H1 (cell line): ENCODE measurements around the gene PBX1. TPM values are rescaled to one million over a fixed set of nuclear protein-coding genes. Genes with fewer than 3 reads are reported as not detected.

Source experiments
- CTCF ChIA-PET: fragments of 300-600 bp; sonication (Branson Sonifier 250); formaldehyde crosslinking; loops from one replicate; lab custom pipeline; 2021; ENCODE audit not compliant: partially characterized antibody; lab: Charles Lee
- POLR2A ChIA-PET: fragments of 300-600 bp; sonication (Branson Sonifier 250); formaldehyde crosslinking; loops from one replicate; lab custom pipeline; 2021; ENCODE audit warnings: inconsistent platforms; ENCODE audit not compliant: partially characterized antibody; lab: Charles Lee
- DNase-seq, 2 experiments: peaks; one replicate each; pipeline versions ENCODE4 v3.0.0 to v3.0.0-alpha.2; 2010 to 2022; ENCODE audit warnings: low spot score in 2 of 2, low read depth in 1 of 2, mixed read lengths in 1 of 2
- FAIRE-seq: peaks from 2 replicates; lab custom pipeline; 2011; peaks lifted over from hg19 to GRCh38; lab: Jason Lieb, UNC
- H2AFZ ChIP-seq: 2 replicates; pipeline ENCODE4 v1.8.1; 2012; ENCODE audit warnings: low read length, inconsistent platforms
- H2AK5ac ChIP-seq: 2 replicates; pipeline ENCODE4 v1.6.1; 2013; ENCODE audit warnings: low read depth, low read length
- H2BK120ac ChIP-seq: replicated peaks from 2 replicates; pipeline ENCODE3; 2013; ENCODE audit warnings: low read depth, low read length, inconsistent platforms
- H2BK12ac ChIP-seq: 2 replicates; pipeline ENCODE4 v1.6.1; 2013; ENCODE audit warnings: low read depth, low read length
- H2BK15ac ChIP-seq: 2 replicates; pipeline ENCODE4 v1.6.1; 2013; ENCODE audit warnings: low read length
- H2BK20ac ChIP-seq: 2 replicates; pipeline ENCODE4 v1.6.1; 2013; ENCODE audit warnings: low read length
- H2BK5ac ChIP-seq: 2 replicates; pipeline ENCODE4 v1.6.1; 2013; ENCODE audit warnings: low read depth, low read length
- H3K14ac ChIP-seq: 2 replicates; pipeline ENCODE4 v1.6.1; 2013; ENCODE audit warnings: inconsistent platforms; ENCODE audit not compliant: insufficient read length
- H3K18ac ChIP-seq: 2 replicates; pipeline ENCODE4 v1.6.1; 2013; ENCODE audit warnings: low read length; ENCODE audit errors: extremely low read depth
- H3K23ac ChIP-seq: 2 replicates; pipeline ENCODE4 v1.6.1; 2013; ENCODE audit warnings: inconsistent platforms; ENCODE audit not compliant: insufficient read length
- H3K23me2 ChIP-seq: 2 replicates; pipeline ENCODE4 v1.6.1; 2013; ENCODE audit warnings: low read depth, low read length
- H3K27ac ChIP-seq: 2 replicates; pipeline ENCODE4 v1.6.1; 2011; ENCODE audit warnings: low read depth, low read length, inconsistent platforms
- H3K27me3 ChIP-seq, 4 experiments: replicated peaks in 1 of 4; 1 replicate in 1 of 4; 2 replicates in 3 of 4; pipeline versions ENCODE4 v1.6.1 to v1.8.1; 2011 to 2013; ENCODE audit warnings: low read length in 3 of 4, mild to moderate bottlenecking in 3 of 4, inconsistent platforms in 2 of 4, mixed read lengths in 2 of 4, moderate library complexity in 1 of 4; ENCODE audit not compliant: control insufficient read depth in 3 of 4, insufficient read depth in 3 of 4; ENCODE audit errors: extremely low read depth in 1 of 4
- H3K36me3 ChIP-seq, 4 experiments: 2 replicates each; pipeline versions ENCODE4 v1.6.1 to v1.8.1; 2011 to 2013; ENCODE audit warnings: mild to moderate bottlenecking in 4 of 4, low read length in 3 of 4, moderate library complexity in 2 of 4, control low read depth in 1 of 4, inconsistent platforms in 1 of 4; ENCODE audit not compliant: insufficient read depth in 4 of 4, control insufficient read depth in 2 of 4
- H3K4ac ChIP-seq: replicated peaks from 2 replicates; pipeline ENCODE3; 2013; ENCODE audit warnings: low read length, low read depth, mixed read lengths, inconsistent platforms; ENCODE audit not compliant: insufficient read length
- H3K4me1 ChIP-seq, 4 experiments: replicated peaks in 1 of 4; 1 replicate in 1 of 4; 2 replicates in 3 of 4; pipeline versions ENCODE4 v1.6.1 to v1.8.1; 2011 to 2013; ENCODE audit warnings: low read length in 3 of 4, inconsistent platforms in 2 of 4, mixed read lengths in 1 of 4; ENCODE audit not compliant: insufficient read depth in 4 of 4, control insufficient read depth in 3 of 4
- H3K4me2 ChIP-seq, 2 experiments: 2 replicates each; pipeline versions ENCODE4 v1.6.1 to v1.8.1; 2011 to 2013; ENCODE audit warnings: low read depth in 2 of 2, low read length in 2 of 2, control low read depth in 1 of 2, inconsistent platforms in 1 of 2, mild to moderate bottlenecking in 1 of 2; ENCODE audit not compliant: insufficient read depth in 1 of 2
- H3K4me3 ChIP-seq, 4 experiments: fragments of 200-600, 300-600 bp in 1 of 4; sonication (generic), shearing (Covaris generic), sonication (Bioruptor Twin) in 1 of 4; 2 replicates each; pipeline versions ENCODE4 v1.5.1 to v1.8.1; 2011 to 2016; ENCODE audit warnings: low read length in 4 of 4, low read depth in 3 of 4, control low read depth in 2 of 4, inconsistent platforms in 2 of 4, mild to moderate bottlenecking in 2 of 4, mixed read lengths in 1 of 4, moderate library complexity in 1 of 4; ENCODE audit not compliant: insufficient read depth in 2 of 4; ENCODE audit errors: extremely low read depth in 1 of 4
- H3K56ac ChIP-seq: replicated peaks from 2 replicates; pipeline ENCODE3; 2013; ENCODE audit warnings: low read depth, mild to moderate bottlenecking, mixed read lengths, low read length, inconsistent platforms; ENCODE audit not compliant: insufficient read length
- H3K79me1 ChIP-seq: 2 replicates; pipeline ENCODE4 v1.6.1; 2013; ENCODE audit warnings: low read depth, low read length, control low read depth
- H3K79me2 ChIP-seq, 2 experiments: 2 replicates each; pipeline versions ENCODE4 v1.6.1 to v1.8.1; 2012 to 2013; ENCODE audit warnings: low read length in 2 of 2, mild to moderate bottlenecking in 2 of 2, inconsistent platforms in 1 of 2; ENCODE audit not compliant: insufficient read depth in 2 of 2, control insufficient read depth in 1 of 2
- H3K9ac ChIP-seq, 4 experiments: replicated peaks in 1 of 4; 1 replicate in 1 of 4; 2 replicates in 3 of 4; pipeline versions ENCODE4 v1.6.1 to v1.8.1; 2011 to 2013; ENCODE audit warnings: low read depth in 3 of 4, low read length in 3 of 4, control low read depth in 2 of 4, mild to moderate bottlenecking in 2 of 4, moderate library complexity in 2 of 4, inconsistent platforms in 1 of 4; ENCODE audit errors: extremely low read depth in 1 of 4
- H3K9me3 ChIP-seq, 2 experiments: 2 replicates each; pipeline versions ENCODE4 v1.6.1 to v1.8.1; 2012 to 2013; ENCODE audit warnings: mild to moderate bottlenecking in 2 of 2, moderate library complexity in 2 of 2, control low read depth in 1 of 2, inconsistent platforms in 1 of 2, low read depth in 1 of 2, low read length in 1 of 2, mixed read lengths in 1 of 2; ENCODE audit not compliant: insufficient read depth in 2 of 2
- H4K20me1 ChIP-seq, 2 experiments: replicated peaks in 1 of 2; 2 replicates each; pipeline versions ENCODE3 to v1.8.1; 2011 to 2013; ENCODE audit warnings: inconsistent platforms in 2 of 2, low read length in 2 of 2, mild to moderate bottlenecking in 1 of 2; ENCODE audit not compliant: insufficient read depth in 2 of 2, control insufficient read depth in 1 of 2
- H4K5ac ChIP-seq: 2 replicates; pipeline ENCODE4 v1.6.1; 2013; ENCODE audit warnings: low read length, low read depth, mixed read lengths, inconsistent platforms; ENCODE audit not compliant: insufficient read length
- H4K8ac ChIP-seq: 2 replicates; pipeline ENCODE4 v1.8.0; 2013; ENCODE audit warnings: mild to moderate bottlenecking, moderate library complexity, low read length, inconsistent platforms; ENCODE audit not compliant: insufficient read depth; ENCODE audit errors: extremely low read depth
- H4K91ac ChIP-seq: replicated peaks from 2 replicates; pipeline ENCODE3; 2013; ENCODE audit warnings: low read length, mixed read lengths, inconsistent platforms; ENCODE audit not compliant: insufficient read length
- CEBPB ChIP-seq: IDR thresholded peaks from 2 replicates; pipeline ENCODE4 v1.6.1; 2012; ENCODE audit warnings: low read depth, low read length
- EZH2 ChIP-seq: fragments of 200-600 bp; sonication (generic); IDR thresholded peaks from 2 replicates; pipeline ENCODE4 v1.7.1; 2012; ENCODE audit warnings: low read depth, mild to moderate bottlenecking, moderate library complexity, low read length, inconsistent platforms; ENCODE audit not compliant: severe bottlenecking
- WGBS, 2 experiments: shearing (Covaris generic) in 1 of 2; methylation state at CpG; one replicate each; pipeline versions ENCODE4 v1.1.6 to v1.1.7; 2013 to 2015; ENCODE audit warnings: low lambda C conversion rate in 2 of 2, mixed read lengths in 2 of 2, inconsistent platforms in 1 of 2, low coverage in 1 of 2, missing lambda C conversion rate in 1 of 2; ENCODE audit not compliant: insufficient replicate concordance in 2 of 2, insufficient coverage in 1 of 2, insufficient read length in 1 of 2; ENCODE audit errors: extremely low coverage in 1 of 2, missing lambda C conversion rate in 1 of 2; 5-methylcytosine and 5-hydroxymethylcytosine counted together
- polyA plus RNA-seq, 7 experiments: library from polyadenylated mRNA; depleted of rRNA in 3 of 7; stranded (reverse) in 5 of 7; unstranded in 2 of 7; fragments of >200 nt in 5 of 7; fragments of 200-250 nt in 2 of 7; gene quantifications; 1 replicate in 5 of 7; 2 replicates in 1 of 7; 4 replicates in 1 of 7; pipeline versions ENCODE4 v1.2.1 to v1.2.3, GENCODE V29; 2011 to 2013; ENCODE audit warnings: missing spikeins in 2 of 7, mixed read lengths in 2 of 7
- total RNA-seq: library from RNA; stranded (reverse); fragmentation: NEBNext Ultra II Directional; extraction: Animal tissue kit (Norgen Biotek cat#: 25700); gene quantifications from 2 replicates; pipeline ENCODE4 v1.2.1, GENCODE V29; 2021
- TF ChIP-seq, protein P1 (sequence below): IDR thresholded peaks from 2 replicates; pipeline ENCODE4 v1.6.1; 2011; ENCODE audit warnings: low read length, improper control_type of control experiment

PBX1 gene
- total and polyA plus RNA-seq, 2 of the 8 experiments (the other 6 are each of a cell fraction or from before 2014, with no cell fraction given): 87.4 to 124 TPM

- no peak overlapping the region for H4K8ac ChIP-seq
- 89% methylated on average over 7 of the region's 7 CpGs; no CpG with 5 or more reads in 1 of the 2 experiments for WGBS, 2 experiments
- no peak overlapping the region for H2AK5ac ChIP-seq
- no peak overlapping the region for H2BK120ac ChIP-seq
- peaks cover 5 to 17% (median 12%) of the 10 kb centered on the region in 4 experiments for H3K4me1 ChIP-seq
- no peak overlapping the region for H3K9ac ChIP-seq
- H3K56ac ChIP-seq: no peak overlapping the region
- no peak overlapping the region for H3K27ac ChIP-seq
- no peak overlapping the region for H3K4me2 ChIP-seq
- H2BK15ac ChIP-seq: no peak overlapping the region
- TF ChIP-seq, protein P1, sequence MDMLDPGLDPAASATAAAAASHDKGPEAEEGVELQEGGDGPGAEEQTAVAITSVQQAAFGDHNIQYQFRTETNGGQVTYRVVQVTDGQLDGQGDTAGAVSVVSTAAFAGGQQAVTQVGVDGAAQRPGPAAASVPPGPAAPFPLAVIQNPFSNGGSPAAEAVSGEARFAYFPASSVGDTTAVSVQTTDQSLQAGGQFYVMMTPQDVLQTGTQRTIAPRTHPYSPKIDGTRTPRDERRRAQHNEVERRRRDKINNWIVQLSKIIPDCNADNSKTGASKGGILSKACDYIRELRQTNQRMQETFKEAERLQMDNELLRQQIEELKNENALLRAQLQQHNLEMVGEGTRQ: no peak
- TF ChIP-seq CEBPB (no peak), EZH2 (no peak)
- no peak overlapping the region for H4K5ac ChIP-seq
- H4K20me1 ChIP-seq: peaks cover 2 to 12% of the 10 kb centered on the region in 2 experiments
- H3K14ac ChIP-seq: no peak overlapping the region
- no peaks in the 10 kb centered on the region for H3K9me3 ChIP-seq
- H3K36me3 ChIP-seq: no peaks in the 10 kb centered on the region
- POLR2A ChIA-PET: interaction anchor here (1.0 to 1.1 kb wide), 2 partner anchors 9 to 15 kb away, joined by 3 to 4 read pairs; no protein-coding TSS in a partner anchor
- H2BK20ac ChIP-seq: no peak overlapping the region
- H3K4ac ChIP-seq: no peak overlapping the region
- H4K91ac ChIP-seq: no peak overlapping the region
- peaks cover 11% of the 10 kb centered on the region; the same call in 1 of the 2 replicates for H3K79me1 ChIP-seq
- H3K23me2 ChIP-seq: no peaks in the 10 kb centered on the region; the same call in 1 of the 2 replicates
- H3K23ac ChIP-seq: no peak overlapping the region
- no peak for DNase-seq
- H2BK12ac ChIP-seq: no peak overlapping the region
- no peak overlapping the region for H3K18ac ChIP-seq
- peaks cover 3 to 97% of the 10 kb centered on the region in 2 experiments; a peak in 3 of 4 replicates for H3K79me2 ChIP-seq
- no peak for FAIRE-seq
- no peak overlapping the region for H2BK5ac ChIP-seq
- H3K4me3 ChIP-seq: no peak overlapping the region
- CTCF ChIA-PET: interaction anchor here (0.9 to 2.0 kb wide), 5 partner anchors 15 to 55 kb away, joined by 3 to 8 read pairs (median 3); no protein-coding TSS in a partner anchor
- H3K27me3 ChIP-seq: no peaks in the 10 kb centered on the region
- no peak overlapping the region for H2AFZ ChIP-seq
Observed at GRCh38 chr1:164720440-164721227, 161.7 kb downstream of the PBX1 start.
